Suprapubic skin (tissue), 4 donors: ENCODE results near the gene RAB36.

Source experiments
- EP300 ChIP-seq: sonication (generic); formaldehyde crosslinking; IDR thresholded peaks from one replicate; pipeline ENCODE4 v1.6.1; 2017; ENCODE audit warnings: antibody characterized with exemption
- POLR2A ChIP-seq, 2 donors: fragments of 450-650 bp; IDR thresholded peaks; one replicate each; pipeline ENCODE4 v1.6.1; 2017; ENCODE audit warnings: antibody characterized with exemption in 2 of 2, mild to moderate bottlenecking in 2 of 2, moderate library complexity in 2 of 2
- POLR2AphosphoS5 ChIP-seq, 3 donors: sonication (generic); formaldehyde crosslinking; IDR thresholded peaks; one replicate each; pipeline ENCODE4 v1.6.1; 2017; ENCODE audit warnings: antibody characterized with exemption in 3 of 3
- TF ChIP-seq, protein P1 (sequence below), 2 donors: fragments of 200-600 bp in 1 of 2; fragments of 450-650 bp in 1 of 2; sonication (generic) in 1 of 2; IDR thresholded peaks; one replicate each; pipeline ENCODE4 v1.5.1; 2016 to 2019; ENCODE audit warnings: antibody characterized with exemption in 2 of 2, mild to moderate bottlenecking in 1 of 2, moderate library complexity in 1 of 2

DNA sequence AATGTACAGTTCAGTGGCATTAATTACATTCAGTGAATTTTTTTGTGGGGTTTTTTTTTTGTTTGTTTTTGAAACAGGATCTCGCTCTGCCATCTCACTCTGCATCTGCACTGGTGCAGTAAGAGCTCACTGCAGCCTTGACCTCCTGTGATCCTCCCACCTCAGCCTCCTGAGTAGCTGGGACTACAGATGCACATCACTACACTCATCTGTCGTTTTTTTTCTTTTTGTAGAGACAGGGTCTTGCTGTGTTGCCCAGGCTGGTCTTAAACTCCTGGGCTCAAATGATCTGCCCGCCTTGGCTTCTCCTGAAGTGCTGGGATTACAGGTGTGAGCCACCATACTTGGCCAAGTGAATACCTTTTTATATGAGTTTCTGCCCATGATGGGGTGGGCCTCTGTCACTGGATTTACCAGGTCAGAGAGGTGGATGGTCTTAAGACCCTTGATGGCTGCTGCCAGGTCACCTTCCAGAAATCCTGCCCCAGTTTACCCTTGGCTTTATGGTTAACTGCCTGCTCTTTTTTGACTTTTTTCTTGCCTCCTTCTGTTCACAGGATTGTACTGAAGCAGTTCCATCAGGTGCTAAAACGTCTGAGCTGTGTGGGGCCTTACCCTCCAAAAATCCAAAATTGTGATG is 57.7 kb downstream of the RAB36 start:
- TF ChIP-seq, protein P1, sequence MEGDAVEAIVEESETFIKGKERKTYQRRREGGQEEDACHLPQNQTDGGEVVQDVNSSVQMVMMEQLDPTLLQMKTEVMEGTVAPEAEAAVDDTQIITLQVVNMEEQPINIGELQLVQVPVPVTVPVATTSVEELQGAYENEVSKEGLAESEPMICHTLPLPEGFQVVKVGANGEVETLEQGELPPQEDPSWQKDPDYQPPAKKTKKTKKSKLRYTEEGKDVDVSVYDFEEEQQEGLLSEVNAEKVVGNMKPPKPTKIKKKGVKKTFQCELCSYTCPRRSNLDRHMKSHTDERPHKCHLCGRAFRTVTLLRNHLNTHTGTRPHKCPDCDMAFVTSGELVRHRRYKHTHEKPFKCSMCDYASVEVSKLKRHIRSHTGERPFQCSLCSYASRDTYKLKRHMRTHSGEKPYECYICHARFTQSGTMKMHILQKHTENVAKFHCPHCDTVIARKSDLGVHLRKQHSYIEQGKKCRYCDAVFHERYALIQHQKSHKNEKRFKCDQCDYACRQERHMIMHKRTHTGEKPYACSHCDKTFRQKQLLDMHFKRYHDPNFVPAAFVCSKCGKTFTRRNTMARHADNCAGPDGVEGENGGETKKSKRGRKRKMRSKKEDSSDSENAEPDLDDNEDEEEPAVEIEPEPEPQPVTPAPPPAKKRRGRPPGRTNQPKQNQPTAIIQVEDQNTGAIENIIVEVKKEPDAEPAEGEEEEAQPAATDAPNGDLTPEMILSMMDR (IDR thresholded peaks at IDR 0.05): no peak
- no peak for TF ChIP-seq EP300
- no peak for TF ChIP-seq POLR2AphosphoS5 (IDR thresholded peaks at IDR 0.05)
- no peak for TF ChIP-seq POLR2A (IDR thresholded peaks at IDR 0.05)
